Activated CD4-positive, alpha-beta T cell treated with anti-CD3 and anti-CD28 coated beads for 1 hour (primary cell): ENCODE results near the gene PHKA2.

Source experiments
- DNase-seq: peaks from one replicate; pipeline ENCODE4 v3.0.0-alpha.2; 2020

The PHKA2 gene

DNA sequence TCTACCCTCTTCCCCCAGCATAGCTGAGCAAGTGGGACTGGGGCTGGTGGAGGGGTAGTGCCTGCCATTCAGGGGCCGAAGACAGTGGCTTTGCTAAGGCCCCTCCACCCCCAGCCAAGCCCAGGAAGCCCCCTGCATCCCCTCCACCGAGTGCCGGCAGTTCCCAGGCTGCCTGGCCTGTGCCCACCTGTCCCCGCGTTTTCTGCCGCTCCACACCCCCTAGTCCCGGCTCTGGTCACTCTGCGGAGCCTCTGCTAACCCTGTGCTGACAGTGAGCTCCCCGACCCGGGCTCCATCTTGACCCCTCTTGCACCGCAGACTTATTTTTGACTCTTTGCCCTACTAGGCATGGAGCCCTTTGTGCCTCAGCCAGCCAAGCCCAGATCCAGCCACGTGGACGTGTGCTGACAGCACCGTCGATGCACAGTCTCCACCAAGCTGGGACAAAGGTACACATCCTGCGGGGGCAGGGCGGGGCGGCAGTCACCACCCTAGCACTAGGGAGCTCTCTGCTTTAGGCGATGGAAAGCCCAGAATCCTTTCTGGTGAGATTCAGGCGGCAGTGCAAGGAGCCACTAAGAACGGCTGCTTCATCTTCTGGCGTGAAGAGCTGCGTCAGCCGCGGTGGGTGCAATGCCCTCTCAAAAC, 96.6 kb downstream of the PHKA2 start:
- DNase-seq = no peak

DNA sequence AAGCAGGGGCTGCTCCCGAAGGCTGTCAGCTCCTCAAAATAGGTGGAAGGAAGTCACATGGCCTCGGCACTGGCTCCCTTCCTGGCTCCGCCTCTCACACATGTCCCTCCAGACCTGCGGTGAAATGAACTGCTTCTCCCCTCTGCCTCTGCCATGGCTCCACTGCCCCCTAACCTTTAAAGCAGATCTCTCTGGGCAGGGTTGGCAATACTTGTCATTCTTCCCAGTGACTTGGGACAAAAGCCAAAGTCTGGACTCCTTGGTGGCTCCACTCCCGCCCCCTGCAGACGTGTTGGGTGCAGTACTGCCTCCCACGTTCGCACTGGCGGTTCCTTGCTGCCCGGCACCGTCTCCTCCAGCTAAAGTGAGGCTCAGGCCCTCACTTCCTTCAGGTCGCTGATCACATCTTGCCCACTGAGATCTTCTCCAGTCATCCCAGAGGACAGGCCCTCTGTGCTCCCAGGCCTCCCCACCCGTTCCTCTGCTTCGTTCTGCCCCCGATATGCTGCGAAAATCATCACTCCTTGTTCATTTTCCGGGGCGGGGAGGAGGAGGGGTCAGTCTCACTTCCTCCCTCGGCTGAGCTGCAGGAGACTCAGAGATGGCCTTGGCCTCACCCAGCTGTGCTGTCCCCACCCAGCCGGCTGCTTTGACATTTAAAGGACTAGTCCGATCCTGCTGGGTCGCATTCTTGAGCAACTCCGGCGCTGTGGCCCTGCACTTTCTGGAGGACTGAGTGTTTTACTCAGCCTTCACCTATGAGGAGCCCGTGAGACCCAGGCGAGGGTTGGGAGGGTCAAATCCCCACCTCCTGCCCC, 97.4 kb downstream of the PHKA2 start:
- DNase-seq = peak; percentile 8

DNA sequence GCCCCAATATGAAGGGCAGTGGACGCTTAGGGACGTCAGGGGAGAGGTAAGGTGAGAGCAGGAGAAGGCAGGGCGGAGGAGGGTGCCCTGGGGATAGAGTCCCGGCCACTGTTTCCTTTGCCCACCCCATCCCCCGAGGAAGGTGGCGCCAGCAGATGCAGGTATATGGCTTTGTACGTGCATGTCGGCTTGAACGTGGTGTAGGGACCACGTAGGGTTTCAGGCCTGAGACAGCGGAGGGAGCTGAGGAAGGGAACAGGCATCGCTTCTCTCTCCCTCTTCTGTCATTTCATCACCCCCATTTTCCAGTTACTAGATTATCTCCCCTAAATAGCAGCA, 97.9 kb downstream of the PHKA2 start:
- no peak for DNase-seq

DNA sequence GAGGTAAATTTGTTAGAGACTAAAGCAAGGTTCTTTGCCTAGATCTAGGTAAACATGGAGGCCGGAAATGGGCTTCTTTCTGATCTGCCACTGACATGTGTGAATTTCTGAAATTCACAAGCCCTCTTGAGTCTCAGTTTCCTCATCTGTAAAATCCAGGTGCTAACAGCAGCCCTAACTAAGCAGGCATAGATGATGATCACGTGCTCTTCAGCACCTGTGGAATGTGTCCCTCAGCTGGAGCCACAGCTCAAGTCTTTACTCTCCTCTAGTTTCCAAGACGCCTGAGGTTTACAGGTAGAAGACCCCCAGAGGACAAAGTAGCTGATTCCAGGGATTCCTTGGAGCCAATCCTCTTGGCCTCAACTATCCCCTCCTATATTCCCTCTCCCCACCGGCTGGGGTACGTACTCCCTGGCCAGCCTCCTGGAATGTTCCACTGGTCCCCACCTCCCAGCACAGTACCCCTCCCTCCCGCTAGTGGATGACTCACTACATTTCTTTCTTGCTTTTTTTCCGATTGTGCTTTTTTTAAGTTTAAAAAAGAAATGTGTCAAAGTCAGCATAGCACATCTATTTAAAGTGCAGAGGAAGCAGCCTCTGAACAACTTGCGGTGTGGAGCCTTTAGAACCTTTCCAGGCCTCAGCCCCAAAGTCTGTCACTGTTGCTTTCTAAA, 98.4 kb downstream of the PHKA2 start:
- DNase-seq = no peak

DNA sequence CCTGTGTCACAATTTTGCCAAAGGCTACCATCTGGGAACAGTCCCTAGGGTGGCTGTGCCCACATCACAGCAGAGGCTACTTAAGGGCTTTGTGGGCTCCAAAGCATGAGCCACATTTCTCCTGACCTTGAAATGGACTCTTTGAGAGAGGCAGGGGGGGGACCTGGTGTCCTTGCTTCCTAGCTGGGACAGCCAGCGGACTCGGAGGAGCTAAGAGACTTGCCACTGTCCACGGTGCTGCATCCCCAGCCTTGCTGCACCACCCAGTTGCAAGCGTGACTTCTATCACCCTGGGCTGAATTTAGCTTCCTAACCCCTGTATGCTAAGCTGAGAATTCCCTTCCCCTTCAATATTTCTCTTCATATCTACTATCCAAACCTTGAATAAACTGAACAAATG, 99.0 kb downstream of the PHKA2 start:
- no peak for DNase-seq

DNA sequence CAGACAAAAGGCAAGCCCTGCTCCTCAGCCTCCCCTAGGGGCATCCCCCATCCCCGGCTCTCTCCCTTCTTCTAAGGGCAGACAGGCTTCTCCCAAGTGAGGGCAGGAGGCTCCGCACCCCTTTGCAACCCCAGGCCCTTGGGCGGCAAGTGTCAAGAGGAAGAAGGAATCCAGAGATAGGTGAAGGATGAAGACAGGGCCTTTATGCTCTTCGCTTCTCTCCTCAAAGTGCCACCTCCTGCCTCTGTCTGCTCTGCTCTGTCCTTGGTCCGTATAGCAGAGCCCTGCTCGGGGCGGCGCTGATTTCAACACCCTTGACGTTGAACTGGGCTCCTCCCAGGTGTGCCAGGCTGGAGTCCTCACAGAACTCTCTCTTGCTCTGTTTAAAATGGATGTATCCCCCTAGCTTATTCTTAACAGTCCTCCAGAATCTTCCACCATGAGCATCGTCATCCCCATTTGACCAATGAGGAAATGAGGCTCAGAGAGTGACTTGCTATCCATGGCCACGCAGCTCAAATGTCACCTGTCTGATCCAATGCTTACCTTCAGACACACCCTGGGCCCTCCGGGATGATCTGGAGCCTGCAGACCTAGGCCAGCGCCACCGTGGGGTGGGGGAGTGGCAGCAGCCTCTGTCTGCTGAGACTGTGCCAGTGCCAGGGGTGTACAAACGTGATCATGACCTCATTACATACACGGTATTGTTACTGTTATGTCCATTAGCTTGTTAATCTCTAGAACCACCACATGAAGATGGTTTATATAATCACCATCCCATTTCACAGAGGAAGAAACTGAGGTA, 99.8 kb downstream of the PHKA2 start:
- no peak for DNase-seq

DNA sequence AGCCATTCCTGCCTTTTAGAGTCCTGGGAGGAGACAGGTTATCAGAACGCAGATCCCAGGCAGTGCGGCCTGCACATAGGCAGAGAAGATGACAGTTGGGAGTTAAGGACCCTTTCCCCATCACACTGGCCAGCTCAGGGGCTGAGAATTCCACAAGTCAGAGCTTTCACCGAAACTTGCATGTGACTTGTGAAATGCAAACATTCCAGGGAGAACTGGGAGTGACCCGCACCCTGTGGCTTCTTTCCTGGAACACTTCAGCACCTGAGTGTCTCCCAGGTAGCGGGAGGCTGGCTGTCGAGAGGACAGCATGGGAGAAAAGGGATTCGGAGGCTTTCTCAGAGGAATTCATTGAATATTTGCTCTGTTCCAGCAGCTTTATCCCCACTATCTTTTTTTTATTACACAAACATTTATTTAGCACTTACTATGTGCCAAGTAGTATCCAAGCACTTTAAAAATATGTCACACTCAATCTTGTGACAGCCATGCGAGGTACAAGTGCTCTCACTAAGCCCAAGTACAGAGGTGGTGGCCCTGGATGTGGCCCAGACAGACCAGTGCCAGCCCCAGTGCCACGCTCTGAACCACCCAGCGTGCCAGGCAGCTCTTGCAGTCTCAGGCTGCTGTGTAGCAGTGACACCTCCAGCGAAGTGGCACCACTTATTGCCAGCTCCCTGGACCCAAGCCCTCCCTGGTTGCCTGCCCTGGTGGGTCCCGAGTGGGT, 100.5 kb downstream of the PHKA2 start:
- no peak for DNase-seq

DNA sequence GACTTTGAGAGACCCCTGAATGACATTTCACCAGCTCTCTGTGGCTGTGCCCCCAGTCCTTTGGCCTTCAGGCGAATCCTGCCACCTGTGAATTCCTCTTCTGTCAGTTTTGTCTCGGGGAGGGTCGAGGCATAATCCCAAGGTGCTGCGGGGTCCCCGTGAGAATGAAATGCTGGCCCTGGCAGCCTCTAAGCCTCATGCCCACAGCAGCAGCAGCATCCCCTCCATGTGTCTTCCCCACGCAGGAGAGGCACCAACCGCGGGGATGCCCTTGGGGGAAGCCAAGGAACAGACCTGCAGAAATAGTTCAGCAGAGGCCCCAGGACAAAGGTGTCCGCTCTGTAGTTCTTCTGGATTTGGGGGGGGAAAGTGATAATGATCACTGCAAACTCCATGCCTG, 104.8 kb downstream of the PHKA2 start:
- DNase-seq = no peak

DNA sequence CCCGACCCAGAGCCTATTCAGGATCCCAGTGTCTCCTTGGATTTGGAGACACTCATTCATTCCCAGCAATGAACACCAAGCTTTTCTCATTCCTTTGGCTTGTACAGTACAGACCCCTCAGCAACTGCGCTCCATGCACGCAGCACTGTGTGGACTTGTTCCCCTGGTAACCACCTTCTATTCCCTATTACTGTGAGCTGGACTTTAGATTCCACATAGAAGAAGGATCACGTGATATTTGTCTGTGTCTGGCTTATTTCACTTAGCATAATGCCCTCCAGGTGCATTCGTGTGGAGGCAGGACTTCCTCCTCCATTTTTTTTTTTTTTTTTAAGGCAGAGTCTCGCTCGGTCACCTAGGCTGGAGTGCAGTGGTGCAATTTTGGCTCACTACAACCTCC, 106.4 kb downstream of the PHKA2 start:
- DNase-seq = no peak

DNA sequence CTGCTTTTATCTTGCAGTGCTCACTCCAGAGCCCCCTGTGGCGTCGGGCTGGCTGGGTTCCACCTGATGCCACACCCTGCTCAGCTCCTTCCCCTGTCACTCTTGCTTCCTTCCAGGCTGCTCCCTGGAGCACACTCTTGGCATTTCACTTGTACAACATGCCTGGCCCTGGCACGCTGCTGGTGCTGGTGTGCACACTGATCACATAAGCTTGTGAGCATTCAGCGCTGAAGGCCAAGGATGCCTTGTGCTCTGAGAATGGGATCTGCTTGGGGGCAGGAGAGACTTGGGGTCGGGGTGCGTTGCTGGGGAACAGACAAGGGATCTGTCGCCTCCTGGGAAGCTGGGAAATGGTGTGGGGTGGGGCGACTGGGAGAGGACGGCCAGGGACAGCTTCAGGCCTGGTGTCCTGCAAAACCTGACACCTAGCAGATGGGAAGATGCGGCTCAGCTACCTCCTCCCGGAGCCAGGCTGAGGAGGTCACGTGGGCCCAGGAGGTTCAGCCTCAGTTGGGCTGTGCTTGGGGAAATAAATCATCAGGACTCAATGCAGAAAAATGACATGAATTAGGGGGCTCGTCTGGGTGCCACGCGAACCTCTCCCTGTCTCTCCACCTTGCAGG, 108.5 kb downstream of the PHKA2 start:
- DNase-seq = no peak

DNA sequence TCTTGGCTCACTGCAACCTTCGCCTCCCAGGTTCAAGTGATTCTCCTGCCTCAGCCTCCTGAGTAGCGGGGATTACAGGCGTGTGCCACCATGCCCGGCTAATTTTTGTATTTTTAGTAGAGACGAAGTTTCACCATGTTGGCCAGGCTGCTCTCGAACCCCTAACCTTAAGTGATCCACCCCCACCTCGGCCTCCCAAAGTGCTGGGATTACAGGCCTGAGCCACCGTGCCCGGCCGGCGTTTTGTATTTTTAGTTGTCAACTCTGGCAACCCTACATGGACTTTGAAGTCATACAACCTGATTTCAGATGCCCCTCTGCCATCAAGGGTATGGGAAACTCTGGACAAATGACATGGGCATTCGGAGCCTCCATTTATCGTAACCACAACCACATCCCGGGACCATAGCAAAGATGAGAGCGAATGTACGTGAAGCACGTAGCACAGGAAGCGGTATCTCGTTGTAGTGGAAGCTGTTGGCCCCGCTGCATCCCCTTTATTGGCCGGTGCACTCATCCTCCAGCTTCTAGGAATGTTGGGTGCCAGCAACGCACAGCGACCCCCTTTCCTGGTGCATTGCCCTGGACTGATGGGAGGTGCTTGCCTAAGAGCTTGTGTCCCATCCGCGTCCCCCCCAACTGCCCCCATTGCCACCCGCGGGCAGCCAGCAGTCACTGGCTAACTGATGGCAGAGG, 109.2 kb downstream of the PHKA2 start:
- no peak for DNase-seq

DNA sequence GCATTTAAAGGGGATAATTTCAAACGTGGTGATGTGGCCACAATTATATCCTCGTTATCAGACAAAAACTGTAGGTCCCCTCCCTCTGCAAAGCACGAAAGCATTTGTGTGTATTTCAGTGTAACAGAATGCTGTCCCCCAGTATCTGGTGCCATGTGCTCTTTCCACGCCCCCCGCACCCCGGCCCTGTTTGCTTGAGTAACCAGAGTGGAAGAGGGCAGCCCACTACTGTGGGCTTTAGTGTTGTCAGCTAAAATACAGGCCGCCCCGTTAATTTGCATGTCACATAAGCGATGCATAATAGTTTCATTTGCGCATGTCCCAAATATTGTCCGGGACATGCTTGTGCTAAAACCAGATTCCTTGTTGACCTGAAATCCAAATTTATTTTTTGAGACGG, 110.1 kb downstream of the PHKA2 start:
- DNase-seq = no peak

DNA sequence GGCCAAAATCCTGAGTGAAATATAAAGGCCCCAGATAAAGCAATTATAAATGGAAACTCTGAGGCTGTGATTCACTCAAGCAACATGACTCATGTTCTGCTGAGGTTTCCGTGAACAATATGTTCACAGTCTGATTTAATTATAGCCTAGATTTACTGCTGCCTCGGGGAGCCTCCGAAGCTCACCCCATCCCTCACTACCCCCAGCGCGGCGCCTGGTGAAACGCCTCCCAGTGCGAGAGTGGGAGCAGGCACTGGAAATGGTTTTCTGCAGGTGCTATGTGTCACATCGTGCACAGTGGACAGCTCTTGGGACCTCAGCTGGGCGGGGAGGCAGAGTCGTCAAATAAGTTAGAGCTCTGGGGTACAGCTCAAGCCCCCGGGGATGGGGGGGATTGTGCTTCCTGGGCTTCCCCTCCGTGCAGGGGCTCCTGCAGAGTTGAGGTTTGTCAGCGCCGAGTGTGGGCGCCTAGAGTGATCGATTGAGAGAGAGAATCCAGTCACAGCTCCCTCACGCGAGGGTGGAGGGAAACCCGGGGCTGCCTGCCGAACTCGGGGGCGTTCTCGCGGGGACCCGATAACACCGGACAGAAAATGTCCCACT, 110.6 kb downstream of the PHKA2 start:
- no peak for DNase-seq

DNA sequence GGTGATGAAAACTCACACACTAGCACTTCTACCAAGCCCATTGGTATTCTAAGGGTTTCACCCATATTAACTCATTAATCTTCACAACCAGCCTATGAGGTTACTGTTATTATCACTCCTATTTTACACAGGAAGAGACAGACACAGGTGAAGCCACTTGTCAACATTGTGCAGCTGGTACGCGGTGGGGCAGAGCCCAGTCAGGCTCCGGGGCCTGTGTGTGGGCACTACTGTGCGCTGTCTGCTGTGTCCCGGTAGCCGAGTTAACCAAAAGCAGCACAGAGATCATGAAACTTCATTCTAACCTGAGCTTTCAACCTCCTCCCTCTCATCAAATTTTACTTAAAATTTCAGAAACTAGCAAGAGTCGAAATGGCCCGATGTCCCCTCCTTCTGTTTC, 111.3 kb downstream of the PHKA2 start:
- DNase-seq = no peak

DNA sequence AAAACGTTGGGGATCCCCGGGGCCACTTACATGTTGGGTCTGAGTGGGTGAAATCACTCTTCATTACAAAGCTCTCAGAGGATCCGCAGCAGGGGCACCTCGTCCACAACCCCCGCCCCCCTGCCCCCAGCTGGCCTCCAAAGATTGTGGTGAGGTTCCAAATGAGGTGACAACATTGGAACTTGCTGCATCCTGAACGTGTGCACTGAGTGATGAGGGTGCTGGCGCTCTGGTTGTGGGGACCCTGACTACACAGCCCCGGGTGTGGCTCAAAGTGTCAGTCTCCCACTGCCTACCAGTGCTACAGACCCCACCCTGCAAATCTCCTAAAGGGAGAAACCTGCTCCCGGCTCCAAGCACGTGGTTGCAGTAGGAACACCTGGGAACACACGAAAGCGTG, 111.9 kb downstream of the PHKA2 start:
- DNase-seq = no peak

DNA sequence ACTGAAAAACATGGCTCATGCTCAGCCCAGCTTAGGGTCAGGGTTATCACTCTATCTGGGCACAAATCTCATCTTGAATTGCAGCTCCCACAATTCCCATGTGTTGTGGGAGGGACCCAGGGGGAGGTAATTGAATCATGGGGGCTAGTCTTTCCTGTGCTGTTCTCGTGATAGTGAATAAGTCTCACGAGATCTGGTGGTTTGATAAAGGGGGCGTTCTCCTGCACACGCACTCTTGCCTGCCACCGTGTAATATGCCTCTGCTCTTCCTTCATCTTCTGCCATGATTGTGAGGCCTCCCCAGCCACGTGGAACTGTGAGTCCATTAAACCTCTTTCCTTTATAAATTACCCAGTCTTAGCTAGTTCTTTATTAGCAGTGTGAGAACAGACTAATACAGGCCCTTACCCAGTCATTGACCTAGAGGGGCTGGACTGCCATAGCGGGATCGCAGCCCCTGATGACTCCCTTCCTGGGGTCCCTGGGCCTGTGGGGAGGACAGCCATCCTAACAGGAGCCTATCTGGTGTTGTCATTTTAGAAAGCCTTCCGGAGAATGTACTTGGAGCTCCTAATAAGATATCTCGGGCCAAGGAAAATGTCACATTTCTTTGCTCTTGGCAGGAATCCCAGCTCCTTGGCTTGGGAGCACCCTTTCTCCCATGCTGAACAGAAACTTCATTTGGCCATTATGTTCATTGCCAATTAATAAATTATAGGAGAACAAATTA, 112.6 kb downstream of the PHKA2 start:
- no peak for DNase-seq

DNA sequence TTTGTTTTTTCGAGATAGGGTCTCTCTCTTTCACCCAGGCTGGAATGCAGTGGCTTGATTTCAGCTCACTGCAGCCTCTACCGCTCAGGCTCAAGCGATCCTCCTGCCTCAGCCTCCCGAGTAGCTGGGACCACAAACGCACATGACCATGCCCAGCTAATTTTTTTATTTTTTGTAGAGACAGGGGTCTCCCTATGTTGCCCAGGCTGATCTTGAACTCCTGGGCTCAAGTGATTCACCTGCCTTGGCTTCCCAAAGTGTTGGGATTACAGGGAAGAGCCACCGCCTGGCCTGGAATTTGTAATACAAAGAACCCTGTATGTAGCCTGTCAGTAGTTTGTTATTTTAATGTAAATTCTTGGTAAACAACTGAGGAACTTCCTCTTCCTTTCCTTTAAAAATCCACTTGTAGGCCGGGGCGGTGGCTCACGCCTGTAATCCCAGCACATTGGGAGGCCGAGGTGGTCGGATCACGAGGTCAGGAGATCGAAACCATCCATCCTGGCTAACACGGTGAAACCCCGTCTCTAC, 119.5 kb downstream of the PHKA2 start:
- no peak for DNase-seq

DNA sequence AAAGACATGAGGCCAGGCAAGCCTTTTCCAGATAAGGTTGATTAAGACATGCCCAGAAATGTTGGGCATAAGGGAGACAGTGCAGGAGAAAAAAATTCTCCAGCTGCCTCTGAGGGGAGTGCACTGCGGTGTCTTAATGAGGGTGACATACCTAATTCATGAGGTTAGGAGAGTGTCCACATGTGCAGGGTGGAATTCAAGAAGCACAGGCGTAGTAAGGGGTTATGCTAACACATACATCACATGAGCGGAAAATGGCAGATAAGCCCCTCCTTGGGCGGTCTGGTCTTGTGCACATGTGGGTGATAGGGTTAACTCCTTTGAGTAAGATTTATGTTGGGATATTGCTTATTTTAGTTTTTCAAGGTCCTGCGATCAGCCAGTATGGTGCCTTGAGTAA, 122.4 kb downstream of the PHKA2 start:
- no peak for DNase-seq

DNA sequence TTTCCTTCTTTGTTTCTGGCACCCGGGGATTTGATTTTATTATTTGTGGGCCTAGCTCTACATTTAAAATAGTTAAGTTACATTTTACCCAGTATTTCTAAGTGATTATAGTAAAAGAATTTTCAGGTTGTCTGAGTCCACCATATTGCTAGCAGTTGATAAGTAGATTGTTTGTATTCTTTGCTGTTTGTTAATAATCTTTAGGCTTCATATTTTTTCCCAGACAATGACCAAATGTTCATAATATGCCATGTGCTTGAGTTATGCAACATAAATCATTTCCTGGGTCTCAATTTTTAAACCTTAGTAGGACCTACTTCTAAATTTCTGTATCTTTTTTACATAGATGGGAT, 127.3 kb downstream of the PHKA2 start:
- no peak for DNase-seq

DNA sequence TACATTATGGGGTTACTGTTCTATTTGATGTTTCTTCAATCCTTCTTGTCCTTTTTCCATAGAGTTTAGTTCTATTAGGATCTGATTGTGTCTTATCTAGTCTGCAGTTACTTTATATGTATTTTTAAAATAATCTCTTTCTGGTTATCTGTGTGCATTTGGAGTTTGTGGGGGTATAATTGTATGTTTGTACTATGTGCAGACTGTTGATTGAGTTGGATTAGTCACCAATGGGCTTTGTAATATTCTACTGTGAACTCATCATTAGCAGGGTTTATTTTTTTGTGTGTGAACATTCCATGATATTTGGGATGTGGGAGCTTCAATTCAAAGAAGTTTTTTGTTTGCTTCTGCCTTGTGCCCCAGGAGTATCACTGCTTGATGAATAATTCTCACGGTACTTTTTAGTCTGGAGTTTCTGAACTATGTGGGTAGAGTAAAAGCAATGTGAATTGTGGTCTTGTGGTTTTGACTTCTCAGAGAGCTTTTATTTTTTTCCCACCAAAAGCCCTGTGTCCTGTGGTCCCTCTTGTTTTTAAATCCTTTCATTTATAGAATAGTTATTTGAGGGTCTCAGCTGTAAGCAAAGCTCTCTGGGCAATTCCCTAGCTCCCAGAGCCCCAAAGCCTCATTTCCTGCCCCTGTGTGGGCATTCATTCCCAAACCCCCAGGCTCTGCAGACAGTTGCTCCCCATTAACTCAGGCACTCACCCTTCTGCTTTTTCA, 127.8 kb downstream of the PHKA2 start:
- no peak for DNase-seq
